ENCODE results near the gene POLRMT.

The POLRMT gene

GRCh38 chr19:584240-585001, 48.9 kb downstream of the POLRMT start:
- TF ChIP-seq CTBP1 (IDR thresholded peaks at IDR 0.05; ENCODE audit: borderline replicate concordance) (no peak), ARNT (IDR thresholded peaks at IDR 0.05) (no peak), L3MBTL2 (conservative IDR thresholded peaks at IDR 0.05) (no peak), FOXM1 (IDR thresholded peaks at IDR 0.05; ENCODE audit: borderline replicate concordance) (peak; percentile 22; the same call in 1 of the 2 replicates), TARDBP (IDR thresholded peaks at IDR 0.05) (peak; percentile 90), NFRKB (IDR thresholded peaks at IDR 0.05) (no peak), ZNF384 (IDR thresholded peaks at IDR 0.05) (no peak), SUZ12 (IDR thresholded peaks at IDR 0.05) (no peak)
- POLR2A ChIA-PET: interaction anchor here (1.7 kb wide), 1 partner anchor 10 kb away, joined by 4 read pairs; no protein-coding TSS in a partner anchor
- CTCF ChIA-PET: no interaction called here

DNA sequence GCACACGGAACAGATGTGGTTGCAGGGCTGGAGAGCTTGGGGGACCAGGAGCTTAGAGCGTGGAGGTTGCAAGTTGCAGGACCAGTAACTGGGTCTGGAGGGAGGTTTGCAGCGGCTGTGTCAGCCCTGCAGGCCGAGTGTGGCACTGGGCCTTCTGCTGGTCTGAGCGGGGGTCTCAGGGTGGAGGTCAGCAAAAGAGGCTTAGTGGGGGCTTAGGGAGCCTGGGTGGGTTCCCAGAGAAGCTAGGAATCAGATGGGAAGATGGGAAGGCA, 49.4 kb downstream of the POLRMT start:
- TF ChIP-seq LEF1 (IDR thresholded peaks at IDR 0.05; ENCODE audit: borderline replicate concordance) (no peak), FOXM1 (IDR thresholded peaks at IDR 0.05; ENCODE audit: borderline replicate concordance) (no peak), FOXA1 (IDR thresholded peaks at IDR 0.05) (no peak), ZNF384 (IDR thresholded peaks at IDR 0.05) (no peak), SUZ12 (IDR thresholded peaks at IDR 0.05) (no peak), NFRKB (IDR thresholded peaks at IDR 0.05) (no peak), BHLHE40 (IDR thresholded peaks at IDR 0.05; ENCODE audit: borderline replicate concordance) (no peak), L3MBTL2 (conservative IDR thresholded peaks at IDR 0.05) (no peak), FOXK2 (IDR thresholded peaks at IDR 0.05) (no peak), ELF4 (IDR thresholded peaks at IDR 0.05) (no peak), SP1 (IDR thresholded peaks at IDR 0.05) (no peak), ARNT (IDR thresholded peaks at IDR 0.05) (no peak), TARDBP (IDR thresholded peaks at IDR 0.05) (no peak)
- CTCF ChIA-PET: no interaction called here
- POLR2A ChIA-PET: interaction anchor here (1.7 kb wide), 1 partner anchor 9 kb away, joined by 4 read pairs; no protein-coding TSS in a partner anchor

More at GRCh38 chr19:584240-585001, 48.9 kb downstream of the POLRMT start:
- peak; percentile 77 for DNase-seq (ENCODE audit: extremely low spot score)

DNA sequence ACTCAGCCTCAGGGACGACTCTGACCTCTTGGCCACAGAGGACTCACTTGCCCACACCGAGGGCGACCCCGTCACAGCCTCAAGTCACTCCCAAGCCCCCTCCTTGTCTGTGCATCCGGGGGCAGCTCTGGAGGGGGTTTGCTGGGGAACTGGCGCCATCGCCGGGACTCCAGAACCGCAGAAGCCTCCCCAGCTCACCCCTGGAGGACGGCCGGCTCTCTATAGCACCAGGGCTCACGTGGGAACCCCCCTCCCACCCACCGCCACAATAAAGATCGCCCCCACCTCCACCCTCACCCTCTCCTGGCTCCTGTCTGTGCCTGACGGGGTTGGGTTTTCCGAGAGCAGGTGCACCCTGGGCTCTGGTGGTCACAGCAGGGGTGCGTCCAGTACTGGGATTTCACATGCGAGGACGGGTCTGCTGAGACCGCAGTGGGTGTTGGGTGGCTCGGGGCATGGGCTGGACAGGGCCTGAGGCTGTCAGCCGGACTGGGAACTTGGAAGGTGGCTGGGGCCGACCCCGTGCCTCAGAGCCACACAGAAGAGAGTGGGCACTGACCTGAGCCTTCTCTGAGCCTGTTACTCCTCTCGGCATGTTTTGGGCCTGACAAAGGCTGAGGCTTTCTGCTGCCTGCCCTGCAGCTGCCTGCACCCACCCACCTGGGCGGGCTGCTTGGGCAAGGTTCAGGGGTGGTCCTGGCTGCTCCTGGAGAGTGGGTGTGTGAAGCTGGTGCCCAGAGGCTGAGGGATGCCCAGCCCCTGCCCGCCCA, 50.0 kb downstream of the POLRMT start:
- TF ChIP-seq BHLHE40 (IDR thresholded peaks at IDR 0.05; ENCODE audit: borderline replicate concordance) (no peak), L3MBTL2 (conservative IDR thresholded peaks at IDR 0.05) (no peak), FOXM1 (IDR thresholded peaks at IDR 0.05; ENCODE audit: borderline replicate concordance) (no peak), NFRKB (IDR thresholded peaks at IDR 0.05) (no peak), ARNT (IDR thresholded peaks at IDR 0.05) (no peak), LEF1 (IDR thresholded peaks at IDR 0.05; ENCODE audit: borderline replicate concordance) (no peak), SUZ12 (IDR thresholded peaks at IDR 0.05) (no peak), TARDBP (IDR thresholded peaks at IDR 0.05) (no peak), PKNOX1 (IDR thresholded peaks at IDR 0.05) (no peak), ZNF384 (IDR thresholded peaks at IDR 0.05) (no peak), CTBP1 (IDR thresholded peaks at IDR 0.05; ENCODE audit: borderline replicate concordance) (no peak), HDGF (IDR thresholded peaks at IDR 0.05; ENCODE audit: borderline replicate concordance) (no peak), ELF4 (IDR thresholded peaks at IDR 0.05) (no peak)
- ChIA-PET CTCF (no interaction called here), POLR2A (interaction anchor here (1.7 kb wide), 1 partner anchor 9 kb away, joined by 4 read pairs; no protein-coding TSS in a partner anchor)
- no peak for DNase-seq (ENCODE audit: extremely low spot score)

More for the DNA sequence above, 49.4 kb downstream of the POLRMT start:
- no peak for DNase-seq (ENCODE audit: extremely low spot score)

- ChIA-PET POLR2A (no interaction called here), CTCF (no interaction called here)
- TF ChIP-seq SUZ12 (IDR thresholded peaks at IDR 0.05) (no peak), NFRKB (IDR thresholded peaks at IDR 0.05) (no peak), CTBP1 (IDR thresholded peaks at IDR 0.05; ENCODE audit: borderline replicate concordance) (no peak), HDGF (IDR thresholded peaks at IDR 0.05; ENCODE audit: borderline replicate concordance) (no peak), ELF4 (IDR thresholded peaks at IDR 0.05) (no peak), BHLHE40 (IDR thresholded peaks at IDR 0.05; ENCODE audit: borderline replicate concordance) (no peak), SP1 (IDR thresholded peaks at IDR 0.05) (no peak), FOXA1 (IDR thresholded peaks at IDR 0.05) (no peak), PKNOX1 (IDR thresholded peaks at IDR 0.05) (no peak), ARNT (IDR thresholded peaks at IDR 0.05) (no peak), FOXM1 (IDR thresholded peaks at IDR 0.05; ENCODE audit: borderline replicate concordance) (no peak), FOXK2 (IDR thresholded peaks at IDR 0.05) (no peak), LEF1 (IDR thresholded peaks at IDR 0.05; ENCODE audit: borderline replicate concordance) (no peak), TARDBP (IDR thresholded peaks at IDR 0.05) (no peak), ZNF384 (IDR thresholded peaks at IDR 0.05) (no peak), L3MBTL2 (conservative IDR thresholded peaks at IDR 0.05) (no peak)
- DNase-seq (ENCODE audit: extremely low spot score): no peak
These were observed 50.7 kb downstream of the POLRMT start for GRCh38 chr19:582497-583197.

- TF ChIP-seq LEF1 (IDR thresholded peaks at IDR 0.05; ENCODE audit: borderline replicate concordance) (no peak), PKNOX1 (IDR thresholded peaks at IDR 0.05) (no peak), CTBP1 (IDR thresholded peaks at IDR 0.05; ENCODE audit: borderline replicate concordance) (no peak), SUZ12 (IDR thresholded peaks at IDR 0.05) (no peak), L3MBTL2 (conservative IDR thresholded peaks at IDR 0.05) (no peak)
- DNase-seq (ENCODE audit: extremely low spot score): no peak
- ChIA-PET CTCF (no interaction called here), POLR2A (no interaction called here)
These were observed 51.8 kb downstream of the POLRMT start for GRCh38 chr19:581399-582111.

All from HEK293T (cell line).